Bronchial epithelial cell (primary cell): ENCODE measurements around the gene ARSG. TPM values are rescaled to one million over a fixed set of nuclear protein-coding genes. Genes with fewer than 3 reads are reported as not detected.

Experiments used
- DNase-seq: peaks from one replicate; pipeline ENCODE4 v3.0.0-alpha.2; 2010; ENCODE audit warnings: low read depth
- FAIRE-seq: peaks from 2 replicates; lab custom pipeline; 2011; peaks lifted over from hg19 to GRCh38; lab: Jason Lieb, UNC
- H3K27me3 ChIP-seq: 2 replicates; pipeline ENCODE4 v1.5.1; 2011; ENCODE audit warnings: low read length; ENCODE audit not compliant: control insufficient read depth, insufficient read depth
- H3K36me3 ChIP-seq: 2 replicates; pipeline ENCODE4 v1.5.1; 2011; ENCODE audit warnings: low read length; ENCODE audit not compliant: control insufficient read depth, insufficient read depth
- H3K4me3 ChIP-seq: 2 replicates; pipeline ENCODE4 v1.5.1; 2011; ENCODE audit warnings: mild to moderate bottlenecking, low read depth, low read length, control low read depth
- CTCF ChIP-seq: IDR thresholded peaks from 2 replicates; pipeline ENCODE4 v1.5.1; 2011; ENCODE audit warnings: mild to moderate bottlenecking, moderate library complexity, low read length, control low read depth, inconsistent platforms; ENCODE audit not compliant: insufficient read depth, severe bottlenecking
- total RNA-seq: library from RNA; depleted of rRNA; stranded (reverse); fragments of >200 nt; gene quantifications from 2 replicates; pipeline ENCODE4 v1.2.1, GENCODE V29; 2014

Gene ARSG
- total RNA-seq, 1 donor from 2014 or later, result 0.79 TPM

GRCh38 chr17:68424861-68425260 is 133.6 kb downstream of the ARSG start:
- Histone ChIP-seq H3K4me3 (no peak overlapping the region), H3K27me3 (no peaks in the 10 kb centered on the region), H3K36me3 (peaks cover 13% of the 10 kb centered on the region)
- FAIRE-seq, result no peak
- peak; percentile 28 for DNase-seq
- TF ChIP-seq CTCF, result no peak

- Histone ChIP-seq H3K36me3 (peaks cover 17% of the 10 kb centered on the region), H3K27me3 (no peaks in the 10 kb centered on the region), H3K4me3 (no peak overlapping the region)
- FAIRE-seq, result no peak
- TF ChIP-seq CTCF, result no peak
- DNase-seq, result no peak
Measured at GRCh38 chr17:68425979-68426378, 134.7 kb downstream of the ARSG start.

GRCh38 chr17:68427575-68427974 is 136.3 kb downstream of the ARSG start:
- no peak for TF ChIP-seq CTCF

GRCh38 chr17:68428498-68429172 is 137.3 kb downstream of the ARSG start:
- no peak overlapping the region for H3K4me3 ChIP-seq
- no peaks in the 10 kb centered on the region for H3K27me3 ChIP-seq
- DNase-seq (no peak), FAIRE-seq (peak; percentile 76)
- TF ChIP-seq CTCF, result no peak
- peaks cover 26% of the 10 kb centered on the region for H3K36me3 ChIP-seq

More at GRCh38 chr17:68427575-68427974, 136.3 kb downstream of the ARSG start:
- no peak overlapping the region for H3K4me3 ChIP-seq
- H3K27me3 ChIP-seq, result no peaks in the 10 kb centered on the region
- DNase-seq (no peak), FAIRE-seq (no peak)
- peaks cover 23% of the 10 kb centered on the region for H3K36me3 ChIP-seq

- Histone ChIP-seq H3K36me3 (peaks cover 26% of the 10 kb centered on the region), H3K4me3 (no peak overlapping the region), H3K27me3 (no peaks in the 10 kb centered on the region)
- FAIRE-seq (no peak), DNase-seq (no peak)
- TF ChIP-seq CTCF, result no peak
Measured at GRCh38 chr17:68429881-68430280, 138.6 kb downstream of the ARSG start.
